ENCODE measurements around the gene CENPF.

DNA sequence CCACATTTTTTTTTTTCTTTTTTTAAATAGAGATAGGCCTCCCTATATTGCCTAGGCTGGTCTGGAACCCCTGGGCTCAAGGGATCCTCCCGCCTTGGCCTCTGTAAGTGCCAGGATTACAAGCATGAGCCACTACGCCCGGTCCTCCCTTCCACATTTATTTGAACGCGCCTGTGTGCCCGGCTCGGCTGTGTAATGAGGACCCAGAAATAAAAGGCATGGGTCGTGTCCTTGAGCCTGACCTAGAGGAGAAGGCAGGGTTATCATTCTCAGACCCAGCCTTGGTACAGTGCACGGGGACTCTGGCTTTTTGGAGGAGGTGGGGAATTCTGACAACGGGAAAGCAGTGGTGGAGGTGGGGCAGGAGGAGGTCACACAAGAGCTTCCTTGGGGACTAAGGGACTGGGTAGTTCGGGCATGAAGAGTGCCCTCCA is 841 bp downstream of the CENPF start:
- TF ChIP-seq EZH2 (IDR thresholded peaks at IDR 0.05) = no peak
- TF ChIP-seq POLR2AphosphoS5 (IDR thresholded peaks at IDR 0.05; ENCODE audit: borderline replicate concordance, low read depth, low read length) = no peak
- no peak for TF ChIP-seq FOXP2 (optimal IDR thresholded peaks at IDR 0.05; ENCODE audit: control extremely low read depth, extremely low read length, insufficient read depth)

Measured in SK-N-MC (cell line).